Lower leg skin (tissue), 3 donors: Measurements from ENCODE around the gene BGN.

ENCODE experiments used
- POLR2A ChIP-seq, 2 donors: fragments of 450-650 bp; IDR thresholded peaks; one replicate each; pipeline ENCODE4 v1.6.1; 2016 to 2017; ENCODE audit warnings: antibody characterized with exemption in 2 of 2, mild to moderate bottlenecking in 1 of 2, moderate library complexity in 1 of 2
- TF ChIP-seq, protein P1 (sequence below), 3 donors: fragments of 450-650 bp; IDR thresholded peaks; one replicate each; pipeline ENCODE4 v1.5.1; 2016; ENCODE audit warnings: antibody characterized with exemption in 3 of 3, mild to moderate bottlenecking in 3 of 3, moderate library complexity in 2 of 3

DNA sequence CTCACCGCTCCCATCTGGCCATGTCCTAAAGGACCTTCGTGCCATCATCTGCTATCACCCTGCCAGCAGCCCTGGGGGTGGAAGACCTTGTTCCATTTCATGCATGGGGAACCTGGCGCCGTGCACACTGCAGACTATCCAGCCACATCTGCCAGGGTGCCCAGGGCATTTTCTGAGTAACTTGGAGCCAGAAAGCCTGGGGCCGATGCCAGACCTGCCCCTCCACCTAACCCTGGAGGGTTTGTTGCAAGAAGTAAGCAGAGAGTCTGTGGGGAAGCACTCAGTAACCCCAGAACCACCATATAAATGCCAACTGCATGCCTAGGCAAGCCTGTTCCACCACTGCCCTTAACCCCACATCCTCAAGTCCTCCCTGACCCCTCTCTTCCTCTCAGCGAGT lies 31.7 kb upstream of the BGN start:
- TF ChIP-seq, protein P1, sequence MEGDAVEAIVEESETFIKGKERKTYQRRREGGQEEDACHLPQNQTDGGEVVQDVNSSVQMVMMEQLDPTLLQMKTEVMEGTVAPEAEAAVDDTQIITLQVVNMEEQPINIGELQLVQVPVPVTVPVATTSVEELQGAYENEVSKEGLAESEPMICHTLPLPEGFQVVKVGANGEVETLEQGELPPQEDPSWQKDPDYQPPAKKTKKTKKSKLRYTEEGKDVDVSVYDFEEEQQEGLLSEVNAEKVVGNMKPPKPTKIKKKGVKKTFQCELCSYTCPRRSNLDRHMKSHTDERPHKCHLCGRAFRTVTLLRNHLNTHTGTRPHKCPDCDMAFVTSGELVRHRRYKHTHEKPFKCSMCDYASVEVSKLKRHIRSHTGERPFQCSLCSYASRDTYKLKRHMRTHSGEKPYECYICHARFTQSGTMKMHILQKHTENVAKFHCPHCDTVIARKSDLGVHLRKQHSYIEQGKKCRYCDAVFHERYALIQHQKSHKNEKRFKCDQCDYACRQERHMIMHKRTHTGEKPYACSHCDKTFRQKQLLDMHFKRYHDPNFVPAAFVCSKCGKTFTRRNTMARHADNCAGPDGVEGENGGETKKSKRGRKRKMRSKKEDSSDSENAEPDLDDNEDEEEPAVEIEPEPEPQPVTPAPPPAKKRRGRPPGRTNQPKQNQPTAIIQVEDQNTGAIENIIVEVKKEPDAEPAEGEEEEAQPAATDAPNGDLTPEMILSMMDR (IDR thresholded peaks at IDR 0.05), result no peak
- TF ChIP-seq POLR2A (IDR thresholded peaks at IDR 0.05), result no peak
